K562 treated with DMSO at 1 percent for 4 hours (cell line): ENCODE measurements around the gene TANC2. TPM values are rescaled to one million over a fixed set of nuclear protein-coding genes. Genes with fewer than 3 reads are reported as not detected.

Source experiments
- total RNA-seq: library from RNA; unstranded; fragments of 300-600 nt; gene quantifications from 2 replicates; pipeline ENCODE4 v1.2.3, GENCODE V29; 2022; ENCODE audit not compliant: insufficient read depth

Gene TANC2
- 2.0 and 2.2 TPM in 2 replicates for total RNA-seq

DNA sequence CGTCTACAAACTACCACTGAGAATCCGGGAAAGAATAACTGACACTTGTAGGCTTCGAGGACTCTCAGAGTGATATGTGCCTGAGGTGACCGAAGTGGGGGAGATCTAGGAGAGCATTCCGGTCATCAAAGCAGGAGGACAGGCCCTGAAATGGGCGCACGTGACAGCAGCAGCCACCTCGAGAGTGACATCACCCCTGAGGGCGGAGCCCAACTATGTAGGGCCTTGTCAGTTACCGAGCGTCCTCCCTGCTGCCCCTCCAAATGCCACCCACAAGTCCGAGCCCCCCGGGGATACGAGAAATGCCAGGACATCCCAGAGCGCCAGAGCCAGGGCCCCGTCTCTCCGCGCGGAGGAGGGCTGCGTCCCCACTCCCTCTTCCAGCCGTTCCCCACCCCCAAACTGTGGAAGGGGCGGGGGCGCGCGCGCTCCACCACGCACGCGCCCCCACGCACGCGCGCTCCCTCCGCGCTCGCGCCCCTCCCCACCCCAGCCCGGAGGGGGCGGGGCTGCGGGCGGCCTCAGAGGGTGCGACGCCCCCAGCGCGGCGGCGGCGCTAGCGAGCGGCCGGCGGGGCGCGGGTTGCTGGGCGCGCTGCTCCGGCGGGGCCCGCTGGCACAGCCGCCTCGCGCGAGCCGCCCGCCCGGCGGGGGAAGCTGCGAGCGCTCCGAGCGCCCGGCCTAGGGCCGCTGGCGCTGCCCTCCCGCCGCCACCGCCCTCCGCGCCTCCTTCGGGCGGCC lies at the start of gene TANC2:
Gene TANC2, plus strand, starts transcription at position 550 of the 740 bp plus-strand sequence. CDS start 43,325 bp downstream, outside the sequence.

Other genes with a start within 250 kb of the TANC2 start
- not detected in 2 replicates for gene MARCHF10, start 157.9 kb upstream of the TANC2 start, total RNA-seq